Nephron (organoid): ENCODE data around the gene WIPF2.

Experiments used
- H3K27ac Mint-ChIP-seq, 3 experiments: 2 replicates each; pipeline ENCODE4 v1.8.0; 2020; ENCODE audit warnings: mixed read lengths in 3 of 3, mild to moderate bottlenecking in 2 of 3, moderate library complexity in 1 of 3
- H3K27me3 Mint-ChIP-seq: 2 replicates; pipeline ENCODE4 v1.8.0; 2021; ENCODE audit warnings: low read depth, mild to moderate bottlenecking, moderate library complexity, mixed read lengths
- H3K36me3 Mint-ChIP-seq: 2 replicates; pipeline ENCODE4 v1.8.0; 2020; ENCODE audit warnings: low read depth, mixed read lengths
- H3K4me1 Mint-ChIP-seq: 2 replicates; pipeline ENCODE4 v1.8.0; 2020; ENCODE audit warnings: mixed read lengths
- H3K4me3 Mint-ChIP-seq, 3 experiments: 2 replicates each; pipeline ENCODE4 v1.8.0; 2020; ENCODE audit warnings: mild to moderate bottlenecking in 3 of 3, mixed read lengths in 3 of 3, moderate library complexity in 2 of 3
- H3K9me3 Mint-ChIP-seq: 2 replicates; pipeline ENCODE4 v1.8.0; 2020; ENCODE audit warnings: mixed read lengths
- CTCF ChIP-seq, 3 experiments: fragments of 200-600 bp; sonication (generic); IDR thresholded peaks; one replicate each; pipeline ENCODE4 v1.5.0; 2021; ENCODE audit warnings: antibody characterized with exemption in 3 of 3; ENCODE audit not compliant: unreplicated experiment in 3 of 3

Gene WIPF2

GRCh38 chr17:40266882-40267281 lies 47.8 kb downstream of the WIPF2 start:
- peaks cover 26% of the 10 kb centered on the region for H3K36me3 Mint-ChIP-seq
- H3K27ac Mint-ChIP-seq: no peak overlapping the region
- no peak for TF ChIP-seq CTCF (IDR thresholded peaks at IDR 0.05; ENCODE audit: unreplicated experiment in 3 of 3)
- no peak overlapping the region for H3K4me3 Mint-ChIP-seq
- H3K9me3 Mint-ChIP-seq: no peaks in the 10 kb centered on the region
- H3K4me1 Mint-ChIP-seq: no peaks in the 10 kb centered on the region
- no peaks in the 10 kb centered on the region for H3K27me3 Mint-ChIP-seq

GRCh38 chr17:40268141-40268712 lies 49.1 kb downstream of the WIPF2 start:
- Mint-ChIP-seq H3K27ac (no peak overlapping the region), H3K36me3 (peaks cover 23% of the 10 kb centered on the region), H3K27me3 (no peaks in the 10 kb centered on the region), H3K4me3 (no peak overlapping the region), H3K9me3 (no peaks in the 10 kb centered on the region), H3K4me1 (no peaks in the 10 kb centered on the region)
- no peak for TF ChIP-seq CTCF (IDR thresholded peaks at IDR 0.05; ENCODE audit: unreplicated experiment in 3 of 3)

- H3K27me3 Mint-ChIP-seq: no peaks in the 10 kb centered on the region
- no peaks in the 10 kb centered on the region for H3K9me3 Mint-ChIP-seq
- TF ChIP-seq CTCF (IDR thresholded peaks at IDR 0.05; ENCODE audit: unreplicated experiment in 3 of 3): no peak
- peaks cover 73% of the 10 kb centered on the region for H3K36me3 Mint-ChIP-seq
- no peak overlapping the region for H3K27ac Mint-ChIP-seq
- no peak overlapping the region for H3K4me3 Mint-ChIP-seq
- peaks cover 7% of the 10 kb centered on the region for H3K4me1 Mint-ChIP-seq
Observed at GRCh38 chr17:40278414-40278813, 59.3 kb downstream of the WIPF2 start.

GRCh38 chr17:40279402-40279801 lies 60.3 kb downstream of the WIPF2 start:
- no peaks in the 10 kb centered on the region for H3K27me3 Mint-ChIP-seq
- peaks cover 70% of the 10 kb centered on the region for H3K36me3 Mint-ChIP-seq
- H3K27ac Mint-ChIP-seq: no peak overlapping the region
- peaks cover 12% of the 10 kb centered on the region for H3K4me1 Mint-ChIP-seq
- H3K9me3 Mint-ChIP-seq: no peaks in the 10 kb centered on the region
- TF ChIP-seq CTCF (IDR thresholded peaks at IDR 0.05; ENCODE audit: unreplicated experiment in 3 of 3): no peak
- no peak overlapping the region for H3K4me3 Mint-ChIP-seq

- H3K9me3 Mint-ChIP-seq: no peaks in the 10 kb centered on the region
- peaks cover 56% of the 10 kb centered on the region for H3K36me3 Mint-ChIP-seq
- H3K4me3 Mint-ChIP-seq: no peak overlapping the region
- TF ChIP-seq CTCF (IDR thresholded peaks at IDR 0.05; ENCODE audit: unreplicated experiment in 3 of 3): no peak
- H3K4me1 Mint-ChIP-seq: peaks cover 12% of the 10 kb centered on the region
- H3K27ac Mint-ChIP-seq: peak overlapping the region in 1 of 3 experiments; percentile 3
- H3K27me3 Mint-ChIP-seq: no peaks in the 10 kb centered on the region
Observed at GRCh38 chr17:40281663-40282062, 62.6 kb downstream of the WIPF2 start.

GRCh38 chr17:40283662-40284061 lies 64.6 kb downstream of the WIPF2 start:
- Mint-ChIP-seq H3K4me3 (no peak overlapping the region), H3K27me3 (no peaks in the 10 kb centered on the region), H3K27ac (peak overlapping the region; percentile 15 to 91 (median 47)), H3K36me3 (peaks cover 40% of the 10 kb centered on the region), H3K9me3 (no peaks in the 10 kb centered on the region), H3K4me1 (peaks cover 21% of the 10 kb centered on the region)
- no peak for TF ChIP-seq CTCF (IDR thresholded peaks at IDR 0.05; ENCODE audit: unreplicated experiment in 3 of 3)
